GM19238 (cell line): ENCODE results near the gene PPP6R3.

Experiments used
- DNase-seq: peaks from one replicate; pipeline ENCODE4 v3.0.0; 2011; ENCODE audit warnings: low spot score; ENCODE audit not compliant: insufficient read length

The PPP6R3 gene

DNA sequence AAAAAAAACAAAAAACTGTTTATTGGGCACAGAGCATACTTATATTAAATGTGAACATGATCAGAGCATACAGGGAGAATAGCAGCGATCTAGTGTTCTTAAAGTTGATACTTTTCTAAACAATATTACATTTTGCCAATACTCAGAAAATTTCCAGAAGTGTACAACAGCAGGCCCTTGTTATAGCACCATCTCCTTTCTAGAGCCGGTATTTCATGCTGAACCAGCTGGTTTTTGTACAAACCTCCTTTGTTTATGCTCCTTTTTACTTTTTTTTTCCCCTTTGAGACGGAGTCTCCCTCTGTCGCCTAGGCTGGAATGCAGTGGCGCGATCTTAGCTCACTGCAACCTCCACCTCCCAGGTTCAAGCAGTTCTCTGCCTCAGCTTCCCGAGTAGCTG lies 90.7 kb downstream of the PPP6R3 start:
- no peak for DNase-seq

DNA sequence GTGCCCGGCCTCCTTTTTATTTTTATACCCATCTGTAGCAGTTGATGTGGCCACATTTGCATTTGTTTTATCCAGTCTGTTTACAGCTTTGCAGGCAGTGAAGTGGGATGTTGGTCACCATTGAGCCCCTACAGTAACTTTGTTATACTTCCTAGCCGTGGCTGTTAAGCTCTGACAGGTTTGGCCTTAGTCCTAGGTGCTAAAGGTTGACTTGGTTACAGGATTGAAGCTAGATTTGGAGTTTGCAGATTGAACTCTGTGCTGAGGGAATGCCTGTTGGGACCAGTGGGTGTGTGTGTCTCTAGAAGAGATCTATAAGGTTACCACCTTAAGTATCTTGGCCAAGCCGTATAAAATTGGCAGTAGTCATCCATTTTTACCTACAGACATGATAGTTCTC lies 91.2 kb downstream of the PPP6R3 start:
- DNase-seq: no peak

DNA sequence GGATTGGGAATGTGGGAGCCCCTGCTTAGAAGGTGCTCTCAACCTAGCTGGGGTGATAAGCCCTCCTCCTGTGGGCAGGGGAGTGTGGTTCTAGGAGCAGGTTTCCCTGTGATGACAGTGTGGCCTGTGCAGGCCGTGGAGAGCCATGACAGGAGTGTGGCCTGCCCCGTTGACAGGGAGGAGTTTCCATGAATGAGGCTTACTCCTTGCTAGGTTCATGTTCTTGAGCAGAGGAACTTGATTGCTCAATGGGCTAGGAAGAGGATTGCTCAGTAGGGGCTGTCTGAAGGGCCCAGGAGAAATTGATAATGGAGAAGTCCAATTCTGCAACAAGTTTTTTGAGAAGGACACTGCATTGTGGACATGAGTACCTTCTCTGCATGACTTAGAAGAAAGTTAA lies 92.0 kb downstream of the PPP6R3 start:
- no peak for DNase-seq

DNA sequence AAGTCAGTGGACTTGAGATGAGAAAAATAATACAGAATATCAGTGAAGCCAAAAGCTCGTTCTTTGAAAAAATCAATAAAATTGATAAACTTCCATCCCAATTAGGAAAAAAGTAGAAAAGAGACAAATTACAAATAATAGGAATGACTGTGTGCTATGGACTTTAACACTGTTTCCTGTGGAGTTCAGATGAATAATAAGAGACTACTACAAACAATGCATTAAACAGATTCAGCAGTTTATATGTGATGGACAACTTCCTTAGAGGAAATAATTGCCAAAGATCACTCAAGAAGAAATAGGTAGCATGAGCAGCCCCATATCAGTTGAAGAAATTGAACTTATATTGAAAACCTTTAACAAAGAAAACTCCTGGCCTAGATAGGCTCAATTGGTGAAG lies 99.7 kb downstream of the PPP6R3 start:
- no peak for DNase-seq

- no peak for DNase-seq
These were observed 102.9 kb downstream of the PPP6R3 start for GRCh38 chr11:68563454-68563853.

GRCh38 chr11:68564261-68564660 lies 103.7 kb downstream of the PPP6R3 start:
- no peak for DNase-seq

- DNase-seq: no peak
These were observed 105.2 kb downstream of the PPP6R3 start for GRCh38 chr11:68565768-68566167.

DNA sequence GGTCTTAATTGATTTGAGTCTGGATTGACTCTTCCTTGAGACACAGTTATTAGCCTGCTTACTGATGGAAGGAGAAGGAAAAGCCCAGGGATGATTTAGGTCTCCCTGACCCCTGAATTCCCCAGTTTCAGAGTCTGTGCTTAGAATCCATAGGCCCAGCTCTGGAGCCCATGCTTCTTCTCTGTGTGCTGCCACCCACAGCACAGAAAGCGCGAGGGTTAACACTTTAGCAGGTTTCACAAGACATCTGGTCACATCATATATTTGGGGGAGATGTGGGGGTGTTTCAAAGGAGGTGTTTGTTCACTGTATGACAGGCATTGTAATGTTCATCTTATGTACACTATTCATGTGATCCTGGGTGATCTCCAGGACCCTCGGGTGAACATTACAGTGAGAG lies 107.0 kb downstream of the PPP6R3 start:
- no peak for DNase-seq

DNA sequence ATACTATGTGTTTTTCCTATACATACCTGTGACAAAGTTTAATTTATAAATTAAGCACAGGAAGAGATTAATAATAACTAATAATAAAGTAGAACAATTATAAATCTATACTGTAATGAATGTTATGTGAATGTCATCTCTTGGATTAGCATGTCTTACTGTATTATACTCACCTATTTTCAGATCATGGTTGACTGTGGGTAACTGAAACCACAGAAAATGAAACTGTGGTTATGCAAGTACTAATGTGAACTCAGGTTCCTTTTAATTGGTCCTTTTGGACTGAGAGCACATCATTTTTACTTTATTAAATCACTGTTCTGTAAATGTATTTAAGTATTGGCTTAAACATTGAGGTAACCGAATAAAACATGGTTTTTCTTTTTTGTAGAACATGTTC lies 108.8 kb downstream of the PPP6R3 start:
- DNase-seq: peak; percentile 5

- no peak for DNase-seq
These were observed 110.1 kb downstream of the PPP6R3 start for GRCh38 chr11:68570691-68571090.

- no peak for DNase-seq
These were observed 113.8 kb downstream of the PPP6R3 start for GRCh38 chr11:68574308-68574707.

GRCh38 chr11:68575025-68575665 lies 114.6 kb downstream of the PPP6R3 start:
- no peak for DNase-seq

DNA sequence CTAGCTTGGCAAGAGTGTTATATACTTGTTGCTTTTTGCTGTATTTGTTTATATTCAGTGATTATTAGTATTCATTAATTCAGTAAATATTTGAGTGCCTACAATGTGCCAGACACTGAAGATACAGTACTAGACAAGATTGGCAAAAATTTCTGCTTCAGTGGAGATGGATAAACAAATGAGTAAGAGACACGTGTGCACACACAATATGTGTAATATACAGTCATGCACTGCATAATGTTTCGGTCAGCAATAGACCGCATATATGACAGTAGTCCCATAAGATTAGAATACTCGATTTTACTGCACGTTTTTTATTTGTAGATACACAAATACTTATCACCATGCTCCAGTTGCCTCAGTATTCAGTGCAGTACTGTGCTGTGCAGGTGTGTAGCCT lies 118.9 kb downstream of the PPP6R3 start:
- no peak for DNase-seq

- DNase-seq: no peak
These were observed 120.9 kb downstream of the PPP6R3 start for GRCh38 chr11:68581439-68581838.

- DNase-seq: no peak
These were observed 121.3 kb downstream of the PPP6R3 start for GRCh38 chr11:68581901-68582300.

GRCh38 chr11:68582416-68583040 lies 122.0 kb downstream of the PPP6R3 start:
- no peak for DNase-seq

- no peak for DNase-seq
These were observed 122.5 kb downstream of the PPP6R3 start for GRCh38 chr11:68583041-68583446.

DNA sequence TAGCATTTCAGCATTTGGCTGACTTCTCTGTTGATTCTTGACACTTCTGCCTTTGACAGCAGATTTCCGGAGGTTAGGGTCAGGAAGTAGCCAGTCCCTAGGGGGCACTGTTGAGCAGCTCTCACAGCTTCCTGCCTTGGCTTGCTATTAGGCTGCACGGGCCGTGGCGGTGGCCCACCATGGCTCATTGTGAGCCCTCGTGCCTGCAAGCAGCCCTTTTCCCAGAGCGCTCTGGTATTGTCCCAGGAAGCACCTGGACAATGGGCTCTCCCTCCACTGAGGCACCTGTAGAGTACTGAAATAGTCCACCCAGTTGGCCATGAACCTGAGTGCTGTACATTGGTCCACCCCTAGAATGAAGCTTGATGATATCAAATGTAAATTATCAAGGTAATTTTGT lies 123.5 kb downstream of the PPP6R3 start:
- peak; percentile 13 for DNase-seq

- DNase-seq: no peak
These were observed 124.5 kb downstream of the PPP6R3 start for GRCh38 chr11:68584991-68585524.

GRCh38 chr11:68589547-68590216 lies 129.1 kb downstream of the PPP6R3 start:
- DNase-seq: no peak

DNA sequence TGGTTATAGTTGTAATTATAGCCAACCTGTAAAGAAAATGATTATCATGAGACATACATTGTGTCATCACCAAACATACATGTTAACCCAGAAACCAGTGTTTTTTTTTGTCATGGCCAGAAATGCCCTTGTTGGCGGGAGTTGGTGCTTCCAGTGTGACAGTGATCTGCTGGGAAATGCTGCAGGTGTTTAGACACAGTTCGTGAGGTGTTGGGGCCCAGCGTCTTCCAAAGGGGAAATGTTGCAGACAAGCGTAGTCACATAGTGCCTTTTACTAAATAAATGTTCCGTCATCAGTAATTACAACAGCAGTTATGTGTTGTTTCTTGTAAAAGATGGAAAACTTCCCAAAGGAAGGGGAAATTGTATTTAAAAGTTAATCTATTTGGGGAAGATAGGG lies 131.2 kb downstream of the PPP6R3 start:
- no peak for DNase-seq

DNA sequence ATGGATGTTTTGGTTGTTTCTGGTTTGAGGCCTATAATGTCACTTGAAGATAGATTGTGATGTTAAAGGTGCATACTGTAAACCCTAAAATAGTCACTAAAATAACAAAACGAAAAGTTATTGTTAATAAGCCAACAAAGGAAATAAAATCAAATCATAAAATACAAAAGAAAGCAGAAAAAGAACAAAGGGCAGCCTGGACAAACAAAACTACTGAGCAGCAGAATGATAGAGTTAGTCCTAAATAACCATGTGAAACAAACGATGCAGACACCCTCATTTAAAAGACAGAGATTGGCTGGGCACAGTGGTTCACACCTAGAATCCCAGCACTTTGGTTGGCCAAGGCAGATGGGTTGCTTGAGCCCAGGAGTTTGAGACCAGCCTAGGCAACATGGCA lies 132.9 kb downstream of the PPP6R3 start:
- no peak for DNase-seq

- no peak for DNase-seq
These were observed 133.6 kb downstream of the PPP6R3 start for GRCh38 chr11:68594123-68594522.
